Hepatocyte (in vitro differentiated cells): Measurements from ENCODE around the gene ARID4B.
A peak's percentile ranks its signal among the peaks of the same experiment; 100 is the strongest.

ENCODE experiments used
- CTCF ChIP-seq: fragments of 200-600 bp; sonication (generic); IDR thresholded peaks from 2 replicates; pipeline ENCODE4 v1.5.1; 2016; ENCODE audit warnings: antibody characterized with exemption, mild to moderate bottlenecking; ENCODE audit not compliant: poor library complexity
- EZH2phosphoT487 ChIP-seq: fragments of 200-600 bp; sonication (generic); IDR thresholded peaks from one replicate; pipeline ENCODE4 v1.6.1; 2018; ENCODE audit warnings: antibody characterized with exemption, mild to moderate bottlenecking, low read depth, moderate library complexity; ENCODE audit not compliant: unreplicated experiment, severe bottlenecking

- peak; percentile 17 for TF ChIP-seq CTCF
- no peak for TF ChIP-seq EZH2phosphoT487
Observed at GRCh38 chr1:235367000-235367908, 39.3 kb upstream of the ARID4B start, which contains the start of gene TBCE.
